ENCODE data around the gene ADGRL2.

GRCh38 chr1:81850031-81850430 lies 49.3 kb downstream of the ADGRL2 start:
- TF ChIP-seq, protein P1, sequence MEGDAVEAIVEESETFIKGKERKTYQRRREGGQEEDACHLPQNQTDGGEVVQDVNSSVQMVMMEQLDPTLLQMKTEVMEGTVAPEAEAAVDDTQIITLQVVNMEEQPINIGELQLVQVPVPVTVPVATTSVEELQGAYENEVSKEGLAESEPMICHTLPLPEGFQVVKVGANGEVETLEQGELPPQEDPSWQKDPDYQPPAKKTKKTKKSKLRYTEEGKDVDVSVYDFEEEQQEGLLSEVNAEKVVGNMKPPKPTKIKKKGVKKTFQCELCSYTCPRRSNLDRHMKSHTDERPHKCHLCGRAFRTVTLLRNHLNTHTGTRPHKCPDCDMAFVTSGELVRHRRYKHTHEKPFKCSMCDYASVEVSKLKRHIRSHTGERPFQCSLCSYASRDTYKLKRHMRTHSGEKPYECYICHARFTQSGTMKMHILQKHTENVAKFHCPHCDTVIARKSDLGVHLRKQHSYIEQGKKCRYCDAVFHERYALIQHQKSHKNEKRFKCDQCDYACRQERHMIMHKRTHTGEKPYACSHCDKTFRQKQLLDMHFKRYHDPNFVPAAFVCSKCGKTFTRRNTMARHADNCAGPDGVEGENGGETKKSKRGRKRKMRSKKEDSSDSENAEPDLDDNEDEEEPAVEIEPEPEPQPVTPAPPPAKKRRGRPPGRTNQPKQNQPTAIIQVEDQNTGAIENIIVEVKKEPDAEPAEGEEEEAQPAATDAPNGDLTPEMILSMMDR (IDR thresholded peaks at IDR 0.05; ENCODE audit: low read length): no peak
- no peak for TF ChIP-seq EZH2 (optimal IDR thresholded peaks at IDR 0.05; ENCODE audit: low read depth, low read length)

All from MM.1S (cell line).